Measurements from ENCODE around the gene SLC25A43.

DNA sequence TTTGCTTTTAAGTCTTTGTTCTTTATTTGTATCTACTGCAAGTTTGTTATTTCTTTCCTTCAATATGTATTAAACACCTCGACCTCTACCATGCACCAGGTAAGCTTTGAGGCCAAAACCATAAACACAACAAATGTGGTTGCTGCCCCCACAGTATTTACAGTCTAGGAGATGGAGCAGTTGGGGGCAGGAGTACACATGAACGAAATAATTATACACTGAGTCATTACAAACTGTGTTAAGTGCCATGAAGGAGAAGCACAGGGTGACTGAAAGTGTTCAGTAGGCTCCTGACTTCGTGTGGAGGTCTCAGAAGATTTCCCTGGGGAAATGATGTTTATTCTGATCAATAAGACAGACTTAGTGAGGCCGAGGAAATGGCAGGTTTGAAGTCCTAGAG is 30.3 kb downstream of the SLC25A43 start:
- TF ChIP-seq, protein P1, sequence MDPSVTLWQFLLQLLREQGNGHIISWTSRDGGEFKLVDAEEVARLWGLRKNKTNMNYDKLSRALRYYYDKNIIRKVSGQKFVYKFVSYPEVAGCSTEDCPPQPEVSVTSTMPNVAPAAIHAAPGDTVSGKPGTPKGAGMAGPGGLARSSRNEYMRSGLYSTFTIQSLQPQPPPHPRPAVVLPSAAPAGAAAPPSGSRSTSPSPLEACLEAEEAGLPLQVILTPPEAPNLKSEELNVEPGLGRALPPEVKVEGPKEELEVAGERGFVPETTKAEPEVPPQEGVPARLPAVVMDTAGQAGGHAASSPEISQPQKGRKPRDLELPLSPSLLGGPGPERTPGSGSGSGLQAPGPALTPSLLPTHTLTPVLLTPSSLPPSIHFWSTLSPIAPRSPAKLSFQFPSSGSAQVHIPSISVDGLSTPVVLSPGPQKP (IDR thresholded peaks at IDR 0.05; ENCODE audit: low read depth, low read length): no peak
- TF ChIP-seq, protein P2, sequence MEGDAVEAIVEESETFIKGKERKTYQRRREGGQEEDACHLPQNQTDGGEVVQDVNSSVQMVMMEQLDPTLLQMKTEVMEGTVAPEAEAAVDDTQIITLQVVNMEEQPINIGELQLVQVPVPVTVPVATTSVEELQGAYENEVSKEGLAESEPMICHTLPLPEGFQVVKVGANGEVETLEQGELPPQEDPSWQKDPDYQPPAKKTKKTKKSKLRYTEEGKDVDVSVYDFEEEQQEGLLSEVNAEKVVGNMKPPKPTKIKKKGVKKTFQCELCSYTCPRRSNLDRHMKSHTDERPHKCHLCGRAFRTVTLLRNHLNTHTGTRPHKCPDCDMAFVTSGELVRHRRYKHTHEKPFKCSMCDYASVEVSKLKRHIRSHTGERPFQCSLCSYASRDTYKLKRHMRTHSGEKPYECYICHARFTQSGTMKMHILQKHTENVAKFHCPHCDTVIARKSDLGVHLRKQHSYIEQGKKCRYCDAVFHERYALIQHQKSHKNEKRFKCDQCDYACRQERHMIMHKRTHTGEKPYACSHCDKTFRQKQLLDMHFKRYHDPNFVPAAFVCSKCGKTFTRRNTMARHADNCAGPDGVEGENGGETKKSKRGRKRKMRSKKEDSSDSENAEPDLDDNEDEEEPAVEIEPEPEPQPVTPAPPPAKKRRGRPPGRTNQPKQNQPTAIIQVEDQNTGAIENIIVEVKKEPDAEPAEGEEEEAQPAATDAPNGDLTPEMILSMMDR (IDR thresholded peaks at IDR 0.05): no peak
- TF ChIP-seq HMGXB4 (CRISPR knock-in tag; IDR thresholded peaks at IDR 0.05; ENCODE audit: borderline replicate concordance): no peak
- TF ChIP-seq EHMT2 (IDR thresholded peaks at IDR 0.05; ENCODE audit: low read depth): no peak
- no peak for TF ChIP-seq POLR2AphosphoS2 (conservative IDR thresholded peaks at IDR 0.05; ENCODE audit: low read length)
- TF ChIP-seq HOXB13 (CRISPR knock-in tag; IDR thresholded peaks at IDR 0.05; ENCODE audit: low read depth): no peak
